ENCODE measurements around the gene SLC9A2. TPM values are rescaled to one million over a fixed set of nuclear protein-coding genes. Genes with fewer than 3 reads are reported as not detected.

Gene SLC9A2
- total and polyA plus RNA-seq, 10 of the 15 experiments (the other 5 are each of a cell fraction or from before 2014, with no cell fraction given) = 0.13 to 1.2 (median 0.79) TPM

DNA sequence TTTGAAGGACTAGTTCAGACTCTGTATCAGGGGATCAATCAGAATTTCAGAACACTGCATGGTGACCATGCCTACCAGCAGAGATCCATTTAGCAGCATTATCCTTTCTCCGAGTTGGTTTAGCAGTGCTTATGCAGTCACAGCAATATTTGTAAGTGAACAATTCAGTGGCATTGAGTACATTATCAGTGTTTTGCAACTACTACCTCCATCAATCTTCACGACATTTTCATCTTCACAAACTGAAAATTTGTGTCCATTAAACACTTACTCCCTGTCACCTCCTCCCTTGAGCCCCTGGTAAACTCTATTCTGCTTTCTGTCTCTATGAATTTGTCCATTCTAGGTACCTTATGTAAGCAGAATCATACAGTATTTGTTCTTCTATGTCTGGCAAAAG lies 20.1 kb downstream of the SLC9A2 start:
- no peak overlapping the region for H3K4me2 ChIP-seq (ENCODE audit: control insufficient read depth, insufficient read depth)
- no peak overlapping the region for H3K9ac ChIP-seq (ENCODE audit: control insufficient read depth, insufficient read depth, low read length)
- H3K27me3 ChIP-seq (replicated peaks in 1 of 2; ENCODE audit: control insufficient read depth in 2 of 2, insufficient read depth in 2 of 2, low read length in 1 of 2) = no peaks in the 10 kb centered on the region; a peak in 1 of 4 replicates
- H3K4me3 ChIP-seq = no peak overlapping the region
- ATAC-seq (no peak), DNase-seq (ENCODE audit: low read depth, low spot score) (no peak), FAIRE-seq (no peak)
- H2AFZ ChIP-seq (ENCODE audit: control insufficient read depth, low read depth, low read length) = no peak overlapping the region
- ChIA-PET SMC1A (ENCODE audit: uncharacterized antibody, unreplicated experiment) (interaction anchor here (0.9 kb wide), 1 partner anchor 18 kb away, joined by 3 read pairs; no protein-coding TSS in a partner anchor), POLR2A (interaction anchor here (1.0 kb wide), 1 partner anchor 23 kb away, joined by 3 read pairs; no protein-coding TSS in a partner anchor), CTCF (interaction anchor here (1.4 kb wide), 1 partner anchor 64 kb away, joined by 3 read pairs; no protein-coding TSS in a partner anchor), RAD21 (ENCODE audit: unreplicated experiment) (interaction anchor here (1.0 kb wide), 1 partner anchor 16 kb away, joined by 3 read pairs; no protein-coding TSS in a partner anchor)
- BruUV-seq (replicated peaks) = no TSS peak
- 6% methylated on average over 2 of the region's 2 CpGs for WGBS (ENCODE audit: insufficient coverage, insufficient replicate concordance, low lambda C conversion rate, missing lambda C conversion rate)
- no peaks in the 10 kb centered on the region for H3K9me3 ChIP-seq (replicated peaks; ENCODE audit: control insufficient read depth, insufficient read depth, low read length)
- no peaks in the 10 kb centered on the region for H4K20me1 ChIP-seq (ENCODE audit: control insufficient read depth, insufficient read depth)
- no peaks in the 10 kb centered on the region for H3K4me1 ChIP-seq (ENCODE audit: control insufficient read depth, insufficient read depth, low read length)
- intact Hi-C loops (cut with micrococcal nuclease; ENCODE audit: unreplicated experiment) = no loop called here
- no peak overlapping the region for H3K27ac ChIP-seq (ENCODE audit: control insufficient read depth, insufficient read depth)
- no peaks in the 10 kb centered on the region; a peak in 1 of 4 replicates for H3K36me3 ChIP-seq (ENCODE audit: control insufficient read depth in 2 of 2, insufficient read depth in 2 of 2, low read length in 1 of 2)
- in situ Hi-C loops (cut with MboI) = no loop called here
- TF ChIP-seq, protein P1, sequence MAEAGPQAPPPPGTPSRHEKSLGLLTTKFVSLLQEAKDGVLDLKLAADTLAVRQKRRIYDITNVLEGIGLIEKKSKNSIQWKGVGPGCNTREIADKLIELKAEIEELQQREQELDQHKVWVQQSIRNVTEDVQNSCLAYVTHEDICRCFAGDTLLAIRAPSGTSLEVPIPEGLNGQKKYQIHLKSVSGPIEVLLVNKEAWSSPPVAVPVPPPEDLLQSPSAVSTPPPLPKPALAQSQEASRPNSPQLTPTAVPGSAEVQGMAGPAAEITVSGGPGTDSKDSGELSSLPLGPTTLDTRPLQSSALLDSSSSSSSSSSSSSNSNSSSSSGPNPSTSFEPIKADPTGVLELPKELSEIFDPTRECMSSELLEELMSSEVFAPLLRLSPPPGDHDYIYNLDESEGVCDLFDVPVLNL (IDR thresholded peaks at IDR 0.05; ENCODE audit: low read depth, low read length) = no peak
- no peak for TF ChIP-seq NRF1 (conservative IDR thresholded peaks at IDR 0.05; ENCODE audit: low read depth, low read length)
- H3K79me2 ChIP-seq (ENCODE audit: control insufficient read depth, insufficient read depth, low read length) = no peaks in the 10 kb centered on the region

GRCh38 chr2:102652126-102652525 lies 32.8 kb downstream of the SLC9A2 start:
- RAD21 ChIA-PET (ENCODE audit: unreplicated experiment) = interaction anchor here (1.1 kb wide), 1 partner anchor 14 kb away, joined by 3 read pairs; no protein-coding TSS in a partner anchor
- intact Hi-C loops (cut with micrococcal nuclease; ENCODE audit: unreplicated experiment) = no loop called here
- Histone ChIP-seq H3K27ac (ENCODE audit: control insufficient read depth, insufficient read depth) (no peak overlapping the region), H3K9me3 (replicated peaks; ENCODE audit: control insufficient read depth, insufficient read depth, low read length) (no peaks in the 10 kb centered on the region), H4K20me1 (ENCODE audit: control insufficient read depth, insufficient read depth) (no peaks in the 10 kb centered on the region), H3K9ac (ENCODE audit: control insufficient read depth, insufficient read depth, low read length) (no peak overlapping the region), H3K4me2 (ENCODE audit: control insufficient read depth, insufficient read depth) (no peak overlapping the region), H3K79me2 (ENCODE audit: control insufficient read depth, insufficient read depth, low read length) (no peaks in the 10 kb centered on the region), H3K27me3 (replicated peaks in 1 of 2; ENCODE audit: control insufficient read depth in 2 of 2, insufficient read depth in 2 of 2, low read length in 1 of 2) (peaks cover 0 to 2% of the 10 kb centered on the region in 2 experiments; a peak in 1 of 4 replicates), H3K4me1 (ENCODE audit: control insufficient read depth, insufficient read depth, low read length) (no peaks in the 10 kb centered on the region), H2AFZ (ENCODE audit: control insufficient read depth, low read depth, low read length) (no peak overlapping the region), H3K4me3 (no peak overlapping the region), H3K36me3 (ENCODE audit: control insufficient read depth in 2 of 2, insufficient read depth in 2 of 2, low read length in 1 of 2) (no peaks in the 10 kb centered on the region)
- no peak for TF ChIP-seq ELK1 (IDR thresholded peaks at IDR 0.05; ENCODE audit: low read depth, low read length)
- TF ChIP-seq MYC (IDR thresholded peaks at IDR 0.05; ENCODE audit: insufficient read depth, insufficient read length, insufficient replicate concordance, low read length, severe bottlenecking) = no peak
- TF ChIP-seq SP1 (IDR thresholded peaks at IDR 0.05; ENCODE audit: low read depth, low read length) = no peak
- no peak for TF ChIP-seq ZSCAN29 (IDR thresholded peaks at IDR 0.05)
- TF ChIP-seq CBX3 (IDR thresholded peaks at IDR 0.05; ENCODE audit: borderline replicate concordance, low read depth) = no peak
- no peak for TF ChIP-seq NFYA (IDR thresholded peaks at IDR 0.05; ENCODE audit: borderline replicate concordance, low read depth, low read length)
- TF ChIP-seq BMI1 (IDR thresholded peaks at IDR 0.05; ENCODE audit: borderline replicate concordance) = no peak
- SMC1A ChIA-PET (ENCODE audit: uncharacterized antibody, unreplicated experiment) = interaction anchor here (1.3 kb wide), 1 partner anchor 18 kb away, joined by 3 read pairs; no protein-coding TSS in a partner anchor
- no TSS peak for BruUV-seq (replicated peaks)
- CTCF ChIA-PET = no interaction called here
- ATAC-seq (no peak), DNase-seq (ENCODE audit: low read depth, low spot score) (no peak), FAIRE-seq (no peak)
- POLR2A ChIA-PET = no interaction called here
- in situ Hi-C loops (cut with MboI) = no loop called here
- 33% methylated on average over 2 of the region's 2 CpGs for WGBS (ENCODE audit: insufficient coverage, insufficient replicate concordance, low lambda C conversion rate, missing lambda C conversion rate)

Measured in GM12878 (cell line).